Measurements from ENCODE around the gene TMC3.
"Not testable (repeated sequence)": the region's sequence is repeated elsewhere in the genome, so short reads cannot be mapped to it uniquely, and the experiment has no call there.

TMC3 gene

DNA sequence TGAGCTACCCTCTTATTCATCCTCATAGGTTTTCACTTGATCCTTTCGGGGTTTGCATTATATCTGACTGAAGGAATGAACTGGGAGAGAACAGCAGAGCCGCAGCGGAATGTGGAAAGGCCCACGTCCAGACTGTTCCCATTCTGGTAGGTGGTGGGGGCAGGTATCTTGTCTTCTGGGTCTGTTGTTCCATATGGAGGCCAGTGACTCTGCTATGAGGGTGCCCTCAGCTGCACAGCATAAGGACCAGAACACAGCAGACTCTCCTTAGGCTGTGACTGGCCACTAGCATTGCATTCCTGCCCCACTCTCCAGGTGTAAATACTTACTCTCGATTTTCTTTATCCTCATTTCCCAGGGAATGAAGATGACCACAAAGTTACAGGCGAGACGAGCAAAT, 12.1 kb downstream of the TMC3 start:
- TF ChIP-seq, protein P1, sequence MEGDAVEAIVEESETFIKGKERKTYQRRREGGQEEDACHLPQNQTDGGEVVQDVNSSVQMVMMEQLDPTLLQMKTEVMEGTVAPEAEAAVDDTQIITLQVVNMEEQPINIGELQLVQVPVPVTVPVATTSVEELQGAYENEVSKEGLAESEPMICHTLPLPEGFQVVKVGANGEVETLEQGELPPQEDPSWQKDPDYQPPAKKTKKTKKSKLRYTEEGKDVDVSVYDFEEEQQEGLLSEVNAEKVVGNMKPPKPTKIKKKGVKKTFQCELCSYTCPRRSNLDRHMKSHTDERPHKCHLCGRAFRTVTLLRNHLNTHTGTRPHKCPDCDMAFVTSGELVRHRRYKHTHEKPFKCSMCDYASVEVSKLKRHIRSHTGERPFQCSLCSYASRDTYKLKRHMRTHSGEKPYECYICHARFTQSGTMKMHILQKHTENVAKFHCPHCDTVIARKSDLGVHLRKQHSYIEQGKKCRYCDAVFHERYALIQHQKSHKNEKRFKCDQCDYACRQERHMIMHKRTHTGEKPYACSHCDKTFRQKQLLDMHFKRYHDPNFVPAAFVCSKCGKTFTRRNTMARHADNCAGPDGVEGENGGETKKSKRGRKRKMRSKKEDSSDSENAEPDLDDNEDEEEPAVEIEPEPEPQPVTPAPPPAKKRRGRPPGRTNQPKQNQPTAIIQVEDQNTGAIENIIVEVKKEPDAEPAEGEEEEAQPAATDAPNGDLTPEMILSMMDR (conservative IDR thresholded peaks at IDR 0.05): no peak
- H3K27ac ChIP-seq: no peak overlapping the region

DNA sequence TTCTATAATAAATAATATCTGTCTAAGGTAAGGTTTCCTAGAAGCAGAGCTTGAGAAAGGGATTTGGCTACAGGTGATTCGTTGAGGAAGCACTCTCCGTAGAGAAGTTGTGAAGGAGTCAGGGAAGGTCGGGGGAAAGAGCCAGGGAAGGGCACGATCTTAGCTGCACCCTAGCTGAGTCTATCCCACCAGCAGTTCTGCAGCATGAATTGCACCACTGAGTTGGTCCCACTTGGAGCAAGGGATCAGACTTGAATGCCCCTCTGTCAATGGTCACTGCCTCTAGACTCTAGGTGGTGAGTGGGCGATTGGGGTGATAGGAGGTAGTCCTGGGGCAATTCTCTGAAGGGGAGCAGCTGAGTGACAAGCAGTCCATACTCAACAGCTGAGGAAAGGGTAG, 13.5 kb downstream of the TMC3 start:
- TF ChIP-seq, protein P1 (conservative IDR thresholded peaks at IDR 0.05): no peak

DNA sequence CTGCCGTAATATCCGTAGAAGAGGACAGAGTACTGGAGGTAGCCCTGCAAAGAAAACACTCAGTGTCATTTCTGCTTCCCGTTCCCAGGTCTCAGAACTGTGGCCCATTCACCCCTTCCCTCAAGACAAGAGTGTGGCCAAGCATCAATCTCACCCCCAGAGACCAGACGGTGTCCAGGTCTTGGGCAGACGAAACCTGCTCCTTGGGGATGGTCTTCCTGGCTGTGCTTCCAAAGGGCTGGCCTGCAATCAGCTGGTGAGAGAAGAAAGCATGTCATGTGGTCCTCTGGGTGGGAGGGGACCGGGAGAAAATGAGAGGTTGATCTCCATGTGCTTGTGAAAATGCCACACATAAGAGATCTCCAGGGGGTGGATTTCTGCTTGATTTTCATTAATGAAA, 15.8 kb downstream of the TMC3 start:
- TF ChIP-seq, protein P1 (conservative IDR thresholded peaks at IDR 0.05): no peak
- no peak overlapping the region for H3K27ac ChIP-seq

More for the DNA sequence above, 13.5 kb downstream of the TMC3 start:
- no peak overlapping the region for H3K27ac ChIP-seq

DNA sequence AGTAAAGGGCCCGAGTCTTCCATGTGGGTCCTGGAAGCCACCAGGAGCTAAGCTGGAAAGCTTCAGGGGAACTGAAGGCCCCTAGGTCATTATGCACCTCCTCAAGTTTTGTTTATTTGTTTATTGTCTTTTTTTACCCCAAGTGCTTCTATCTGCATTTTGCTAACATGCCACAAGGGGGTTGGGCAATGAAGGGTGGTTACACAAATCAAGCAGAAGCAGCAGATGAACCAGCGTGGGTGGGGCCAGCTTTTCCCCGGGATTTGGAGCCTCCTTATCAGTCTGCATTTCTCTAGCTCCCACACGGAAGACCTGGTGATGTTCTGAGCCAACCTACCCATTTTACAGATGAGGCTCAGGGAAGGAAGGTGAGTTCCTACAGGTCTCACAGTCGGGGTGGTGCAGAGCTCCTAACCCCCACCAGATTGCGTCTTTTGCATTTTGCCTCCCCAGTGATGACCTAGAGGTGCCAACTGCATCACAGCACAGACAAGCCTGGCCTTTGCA, 16.8 kb downstream of the TMC3 start:
- TF ChIP-seq, protein P1 (conservative IDR thresholded peaks at IDR 0.05): no peak
- no peak overlapping the region for H3K27ac ChIP-seq

DNA sequence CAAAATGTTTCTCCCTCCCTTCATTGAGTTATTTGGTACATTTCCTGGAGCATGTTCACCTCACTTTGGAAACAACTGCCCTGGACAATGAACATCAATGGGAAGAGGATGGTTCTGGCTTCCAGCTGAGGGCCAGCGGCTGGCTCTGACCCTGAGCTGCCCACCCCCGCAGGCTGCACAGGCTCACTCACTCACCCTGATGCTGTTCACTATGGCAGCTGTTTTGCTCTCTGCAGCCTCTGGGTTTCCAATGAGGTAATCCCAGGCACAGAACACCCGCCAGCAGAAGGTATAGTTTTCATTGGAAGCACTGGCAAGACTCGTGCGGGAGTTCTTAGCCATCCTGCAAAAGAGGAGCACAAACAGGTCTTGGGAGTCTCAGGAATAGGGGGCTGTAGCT, 17.8 kb downstream of the TMC3 start:
- TF ChIP-seq, protein P1 (conservative IDR thresholded peaks at IDR 0.05): no peak
- no peak overlapping the region for H3K27ac ChIP-seq

DNA sequence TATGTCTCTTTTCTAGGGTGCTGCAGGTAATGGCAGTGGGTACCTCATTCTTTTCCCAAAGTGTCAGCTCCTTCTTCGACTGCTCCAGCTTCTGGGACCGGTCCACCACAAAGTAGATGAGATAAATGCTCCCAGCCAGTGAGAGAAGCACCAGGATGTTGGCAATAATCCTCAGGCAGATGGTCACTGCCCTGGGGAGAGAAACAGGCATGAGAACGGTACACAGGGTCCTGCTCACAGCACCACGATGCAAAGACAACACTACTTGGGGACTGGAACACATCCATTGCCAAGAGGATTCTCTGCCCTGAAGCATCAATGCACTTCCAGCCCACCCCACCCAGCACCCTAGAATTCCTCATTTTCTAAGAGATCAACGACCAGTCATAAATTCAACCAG, 22.4 kb downstream of the TMC3 start:
- TF ChIP-seq, protein P1 (conservative IDR thresholded peaks at IDR 0.05): no peak
- H3K27ac ChIP-seq: no peak overlapping the region

DNA sequence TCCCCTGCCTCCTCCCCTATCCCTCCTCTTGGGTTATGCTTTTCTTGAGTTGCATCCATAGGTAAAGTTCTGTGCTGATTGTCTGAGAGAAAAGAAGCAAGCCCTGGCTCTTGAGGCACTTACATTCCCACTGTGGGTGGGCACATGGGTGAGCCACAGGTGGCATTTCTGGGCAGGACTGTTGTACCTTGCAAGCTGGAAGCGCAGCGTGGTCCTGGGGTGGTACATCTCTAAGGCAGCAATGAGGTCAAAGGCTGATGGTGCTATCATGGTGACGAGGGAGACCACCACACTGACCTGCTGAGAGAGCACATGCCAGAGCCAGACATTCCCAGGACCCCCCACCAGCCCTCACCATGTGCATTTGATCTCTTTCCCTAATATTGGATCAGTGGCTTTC, 24.7 kb downstream of the TMC3 start:
- TF ChIP-seq, protein P1 (conservative IDR thresholded peaks at IDR 0.05): no peak
- no peak overlapping the region for H3K27ac ChIP-seq

DNA sequence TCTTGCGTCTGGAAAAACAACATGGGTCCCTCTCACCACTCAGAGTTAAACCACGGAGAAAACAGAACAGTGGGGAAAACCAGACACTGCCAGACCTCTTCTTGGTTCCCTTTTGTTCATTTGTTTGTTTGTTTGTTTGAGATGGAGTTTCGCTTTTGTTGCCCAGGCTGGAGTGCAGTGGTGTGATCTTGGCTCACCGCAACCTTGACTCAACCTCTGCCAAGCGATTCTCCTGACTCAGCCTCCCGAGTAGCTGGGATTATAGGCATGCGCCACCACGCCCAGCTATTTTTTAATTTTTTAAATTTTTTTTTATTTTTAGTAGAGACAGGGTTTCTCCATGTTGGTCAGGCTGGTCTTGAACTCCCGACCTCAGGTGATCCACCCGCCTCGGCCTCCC, 25.3 kb downstream of the TMC3 start:
- not testable (repeated sequence) for H3K27ac ChIP-seq

All from VCaP (cell line).